A673 (cell line): ENCODE measurements around the gene FTSJ3. TPM values are rescaled to one million over a fixed set of nuclear protein-coding genes. Genes with fewer than 3 reads are reported as not detected.
"Not testable (repeated sequence)": the region's sequence is repeated elsewhere in the genome, so short reads cannot be mapped to it uniquely, and the experiment has no call there.

Experiments used
- Bru-seq: library from RNA; stranded (reverse); fragments of 400-500 nt; gene quantifications from one replicate; lab custom pipeline; 2021; lab: Mats Ljungman, UMichigan
- BruChase-seq, 2 experiments: library from RNA; stranded (reverse); fragments of 400-500 nt; gene quantifications; one replicate each; lab custom pipeline; 2021; lab: Mats Ljungman, UMichigan
- BruUV-seq: library from RNA; stranded (reverse); fragments of 400-500 nt; replicated peaks from 2 replicates; lab custom pipeline; 2021; lab: Mats Ljungman, UMichigan
- CTCF ChIA-PET: fragments of 300-600 bp; sonication (Branson Sonifier 250); formaldehyde crosslinking; loops from one replicate; lab custom pipeline; 2022; ENCODE audit warnings: antibody characterized with exemption; lab: Charles Lee
- POLR2A ChIA-PET: fragments of 300-600 bp; sonication (Branson Sonifier 250); formaldehyde crosslinking; loops from one replicate; lab custom pipeline; 2022; ENCODE audit warnings: antibody characterized with exemption; ENCODE audit not compliant: low non-redundant PET; lab: Charles Lee
- DNase-seq: peaks from one replicate; pipeline ENCODE4 v3.0.0-alpha.2; 2015; ENCODE audit warnings: low spot score
- H3K27ac ChIP-seq: fragments of 200-600 bp; sonication (generic); 2 replicates; pipeline ENCODE4 v1.5.1; 2016; ENCODE audit warnings: mixed run types, low read depth, mild to moderate bottlenecking, mixed read lengths, antibody characterized with exemption, low read length; ENCODE audit not compliant: poor library complexity, severe bottlenecking
- H3K27me3 ChIP-seq: fragments of 200-600 bp; sonication (generic); replicated peaks from 2 replicates; pipeline ENCODE4 v1.6.1; 2017; ENCODE audit warnings: mixed run types, low read depth, mild to moderate bottlenecking, mixed read lengths, antibody characterized with exemption, low read length; ENCODE audit not compliant: insufficient read depth, poor library complexity
- H3K36me3 ChIP-seq: fragments of 200-600 bp; sonication (generic); 2 replicates; pipeline ENCODE4 v1.6.1; 2016; ENCODE audit warnings: mixed run types, mild to moderate bottlenecking, mixed read lengths, antibody characterized with exemption, low read length; ENCODE audit not compliant: insufficient read depth, poor library complexity, severe bottlenecking
- H3K4me1 ChIP-seq: fragments of 200-600 bp; sonication (generic); 2 replicates; pipeline ENCODE4 v1.6.1; 2017; ENCODE audit warnings: mixed run types, mild to moderate bottlenecking, mixed read lengths, antibody characterized with exemption, low read length; ENCODE audit not compliant: insufficient read depth, poor library complexity, severe bottlenecking
- H3K4me3 ChIP-seq: fragments of 200-600 bp; sonication (generic); 2 replicates; pipeline ENCODE4 v1.5.1; 2016; ENCODE audit warnings: low read depth, mixed run types, mild to moderate bottlenecking, mixed read lengths, low read length; ENCODE audit not compliant: poor library complexity, severe bottlenecking
- H3K9me3 ChIP-seq: fragments of 200-600 bp; sonication (generic); 2 replicates; pipeline ENCODE4 v1.6.1; 2016; ENCODE audit warnings: mixed run types, low read depth, mild to moderate bottlenecking, mixed read lengths, antibody characterized with exemption, low read length; ENCODE audit not compliant: poor library complexity, severe bottlenecking
- EZH2 ChIP-seq: fragments of 200-600 bp; sonication (generic); IDR thresholded peaks from 2 replicates; pipeline ENCODE4 v1.6.1; 2017; ENCODE audit warnings: borderline replicate concordance, low read depth, mild to moderate bottlenecking, mixed read lengths, antibody characterized with exemption, low read length; ENCODE audit not compliant: poor library complexity, severe bottlenecking
- intact Hi-C: fragments of 100-400 bp; cut with micrococcal nuclease; formaldehyde crosslinking; loops from one replicate; pipeline ENCODE4 v1.10.0; 2022; ENCODE audit not compliant: unreplicated experiment
- long read RNA-seq: library from polyadenylated mRNA; stranded (forward); transcript quantifications from one replicate; pipeline ENCODE4 v2.0.0, GENCODE V29; 2022
- total RNA-seq: library from RNA; stranded (reverse); gene quantifications from 2 replicates; pipeline ENCODE4 v1.2.3, GENCODE V29; 2021
- TF ChIP-seq, protein P1 (sequence below): fragments of 300-800, 200-600 bp; sonication (generic); conservative IDR thresholded peaks from 2 replicates; pipeline ENCODE4 v1.5.1; 2017; ENCODE audit warnings: low read depth, mild to moderate bottlenecking, antibody characterized with exemption, low read length, moderate library complexity, mixed read lengths

Gene FTSJ3, protein sequence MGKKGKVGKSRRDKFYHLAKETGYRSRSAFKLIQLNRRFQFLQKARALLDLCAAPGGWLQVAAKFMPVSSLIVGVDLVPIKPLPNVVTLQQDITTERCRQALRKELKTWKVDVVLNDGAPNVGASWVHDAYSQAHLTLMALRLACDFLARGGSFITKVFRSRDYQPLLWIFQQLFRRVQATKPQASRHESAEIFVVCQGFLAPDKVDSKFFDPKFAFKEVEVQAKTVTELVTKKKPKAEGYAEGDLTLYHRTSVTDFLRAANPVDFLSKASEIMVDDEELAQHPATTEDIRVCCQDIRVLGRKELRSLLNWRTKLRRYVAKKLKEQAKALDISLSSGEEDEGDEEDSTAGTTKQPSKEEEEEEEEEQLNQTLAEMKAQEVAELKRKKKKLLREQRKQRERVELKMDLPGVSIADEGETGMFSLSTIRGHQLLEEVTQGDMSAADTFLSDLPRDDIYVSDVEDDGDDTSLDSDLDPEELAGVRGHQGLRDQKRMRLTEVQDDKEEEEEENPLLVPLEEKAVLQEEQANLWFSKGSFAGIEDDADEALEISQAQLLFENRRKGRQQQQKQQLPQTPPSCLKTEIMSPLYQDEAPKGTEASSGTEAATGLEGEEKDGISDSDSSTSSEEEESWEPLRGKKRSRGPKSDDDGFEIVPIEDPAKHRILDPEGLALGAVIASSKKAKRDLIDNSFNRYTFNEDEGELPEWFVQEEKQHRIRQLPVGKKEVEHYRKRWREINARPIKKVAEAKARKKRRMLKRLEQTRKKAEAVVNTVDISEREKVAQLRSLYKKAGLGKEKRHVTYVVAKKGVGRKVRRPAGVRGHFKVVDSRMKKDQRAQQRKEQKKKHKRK
- total RNA-seq (81.0 and 90.4 TPM in 2 replicates), Bru-seq, nascent RNA (percentile 81 among the genes with signal in this experiment), BruChase-seq, experiment 1, labeled RNA remaining after a 2-hour chase (percentile 89 among the genes with signal in this experiment), BruChase-seq, experiment 2, labeled RNA remaining after a 6-hour chase (percentile 97 among the genes with signal in this experiment)
- long read RNA-seq, transcript FTSJ3-201 (21 exons, 3,559 nt), result major isoform, 93 of 224 reads
- long read RNA-seq, partial matches to known transcripts, result 121 of 224 reads
- long read RNA-seq, other reads (novel, unspliced or antisense), result 10 of 224 reads

DNA sequence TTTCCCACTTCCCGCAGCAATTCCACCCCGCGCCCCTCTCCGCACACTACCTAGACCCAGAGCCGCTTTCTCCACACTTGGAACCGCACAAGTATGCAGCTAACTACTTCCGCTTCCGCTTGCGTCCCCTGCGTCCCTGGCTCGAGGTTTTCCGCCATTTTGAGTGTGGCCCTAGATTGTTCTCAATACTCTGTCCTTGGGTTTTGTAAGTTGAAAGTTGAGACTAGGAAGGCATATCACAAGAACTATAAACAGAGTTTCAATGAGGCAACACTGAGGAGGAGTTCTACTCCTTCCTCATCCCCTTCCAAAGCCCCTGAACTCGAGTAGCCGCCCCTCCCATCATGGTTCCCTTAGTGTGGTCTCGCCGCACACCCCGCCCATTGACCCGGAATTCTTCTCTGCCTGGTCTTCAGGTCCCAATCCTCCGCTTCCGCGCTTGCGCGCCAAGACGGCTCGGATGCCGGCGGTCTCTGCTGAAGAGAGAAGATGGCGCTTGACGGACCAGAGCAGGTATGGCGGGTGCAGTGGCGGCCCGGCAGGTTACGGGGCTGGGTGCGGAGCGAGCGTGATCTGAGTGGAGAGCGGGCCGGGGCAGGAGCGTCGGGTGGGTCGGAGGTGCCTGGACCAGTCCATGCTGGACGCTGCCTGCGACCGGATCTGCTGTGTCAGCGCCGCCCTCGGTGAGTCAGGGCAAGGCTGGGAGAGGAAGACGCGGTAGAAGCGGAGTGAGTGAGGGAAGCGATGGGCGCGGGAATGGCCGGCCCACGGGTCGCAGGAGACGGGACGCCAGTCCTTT lies at the start of gene FTSJ3, which contains the start of gene PSMC5:
Gene FTSJ3 (minus strand): TSS at position 662 of the 799 bp plus-strand sequence. CDS start 761 bp downstream, outside the sequence.
Gene PSMC5 (plus strand): TSS at position 430 of the 799 bp plus-strand sequence. CDS start 60 bp downstream, at position 490.
- no peak for TF ChIP-seq EZH2
- TF ChIP-seq, protein P1, sequence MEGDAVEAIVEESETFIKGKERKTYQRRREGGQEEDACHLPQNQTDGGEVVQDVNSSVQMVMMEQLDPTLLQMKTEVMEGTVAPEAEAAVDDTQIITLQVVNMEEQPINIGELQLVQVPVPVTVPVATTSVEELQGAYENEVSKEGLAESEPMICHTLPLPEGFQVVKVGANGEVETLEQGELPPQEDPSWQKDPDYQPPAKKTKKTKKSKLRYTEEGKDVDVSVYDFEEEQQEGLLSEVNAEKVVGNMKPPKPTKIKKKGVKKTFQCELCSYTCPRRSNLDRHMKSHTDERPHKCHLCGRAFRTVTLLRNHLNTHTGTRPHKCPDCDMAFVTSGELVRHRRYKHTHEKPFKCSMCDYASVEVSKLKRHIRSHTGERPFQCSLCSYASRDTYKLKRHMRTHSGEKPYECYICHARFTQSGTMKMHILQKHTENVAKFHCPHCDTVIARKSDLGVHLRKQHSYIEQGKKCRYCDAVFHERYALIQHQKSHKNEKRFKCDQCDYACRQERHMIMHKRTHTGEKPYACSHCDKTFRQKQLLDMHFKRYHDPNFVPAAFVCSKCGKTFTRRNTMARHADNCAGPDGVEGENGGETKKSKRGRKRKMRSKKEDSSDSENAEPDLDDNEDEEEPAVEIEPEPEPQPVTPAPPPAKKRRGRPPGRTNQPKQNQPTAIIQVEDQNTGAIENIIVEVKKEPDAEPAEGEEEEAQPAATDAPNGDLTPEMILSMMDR, result peak; percentile 68
- ChIA-PET CTCF (interaction anchor here (0.6 kb wide), 2 partner anchors 16 to 54 kb away, joined by 3 to 5 read pairs; partner anchors contain the start of gene CCDC47), POLR2A (interaction anchor here (0.6 kb wide), 2 partner anchors 9 to 15 kb away, joined by 3 to 4 read pairs; no protein-coding TSS in a partner anchor)
- BruUV-seq, result no TSS peak
- intact Hi-C loops, result loop anchor here (1.0 kb wide), 2 partner anchors 15 to 54 kb away; partner anchors contain the start of genes CCDC47 and SMARCD2
- H3K4me1 ChIP-seq, result peaks cover 12% of the 10 kb centered on the region
- peak within 1 kb of the TSS; percentile 85 for H3K4me3 ChIP-seq
- H3K27ac ChIP-seq, result peak within 1 kb of the TSS; percentile 98
- no peaks in the 10 kb centered on the region for H3K27me3 ChIP-seq
- H3K9me3 ChIP-seq, result no peaks in the 10 kb centered on the region
- H3K36me3 ChIP-seq, result peaks cover 72% of the 10 kb centered on the region
- peak; percentile 97 for DNase-seq

DNA sequence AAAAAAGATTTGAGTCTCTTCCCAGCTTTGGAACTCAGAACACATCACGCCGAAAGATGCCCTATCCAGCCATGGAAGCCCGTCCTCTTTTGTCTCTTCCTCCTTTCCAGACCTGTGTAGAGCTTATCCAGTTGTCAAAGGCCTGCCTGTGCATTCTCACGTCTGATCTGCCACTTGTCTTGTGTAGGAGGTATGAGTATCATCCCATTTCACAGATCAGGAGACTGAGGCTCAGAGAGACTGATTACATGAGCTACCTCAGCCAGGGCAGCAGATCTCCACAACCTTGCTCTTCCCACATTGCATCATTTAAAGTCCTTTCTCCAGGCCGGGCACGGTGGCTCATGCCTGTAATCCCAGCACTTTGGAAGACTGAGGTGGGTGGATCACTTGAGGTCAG lies 47.2 kb upstream of the FTSJ3 start:
- H3K4me3 ChIP-seq, H3K27ac ChIP-seq, intact Hi-C loops, H3K9me3 ChIP-seq, DNase-seq, BruUV-seq, POLR2A ChIA-PET, H3K36me3 ChIP-seq, H3K27me3 ChIP-seq, H3K4me1 ChIP-seq: not testable (repeated sequence)
- CTCF ChIA-PET, result interaction anchor here (0.6 kb wide), 1 partner anchor 8 kb away, joined by 3 read pairs; no protein-coding TSS in a partner anchor

DNA sequence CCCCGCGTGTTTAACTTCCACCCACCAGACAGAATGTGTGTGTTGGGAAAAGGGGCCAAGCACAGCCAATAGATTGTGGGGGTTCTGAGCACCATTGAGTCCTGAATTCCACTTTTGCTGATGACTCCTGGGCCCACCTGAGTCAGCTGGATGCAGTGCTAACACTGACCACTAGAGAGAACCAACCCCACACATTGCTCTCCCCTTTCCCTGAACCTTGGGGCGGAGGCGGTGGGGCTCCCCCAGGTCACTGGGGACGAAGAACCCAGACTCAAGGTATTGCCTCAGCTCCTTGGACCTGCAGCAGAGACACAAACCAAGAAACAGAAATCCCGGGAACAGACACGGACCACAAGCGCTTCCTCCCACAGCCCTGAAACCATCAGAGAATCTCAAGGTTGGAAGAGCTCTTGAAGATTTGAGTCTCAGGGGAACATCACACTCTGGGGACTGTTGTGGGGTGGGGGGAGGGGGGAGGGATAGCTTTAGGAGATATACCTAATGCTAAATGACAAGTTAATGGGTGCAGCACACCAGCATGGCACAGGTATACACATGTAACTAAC lies 46.7 kb upstream of the FTSJ3 start:
- H3K36me3 ChIP-seq, H3K9me3 ChIP-seq, intact Hi-C loops, H3K27me3 ChIP-seq, DNase-seq, H3K4me1 ChIP-seq, H3K27ac ChIP-seq, POLR2A ChIA-PET, BruUV-seq, H3K4me3 ChIP-seq: not testable (repeated sequence)
- CTCF ChIA-PET, result interaction anchor here (0.6 kb wide), 1 partner anchor 8 kb away, joined by 3 read pairs; no protein-coding TSS in a partner anchor

DNA sequence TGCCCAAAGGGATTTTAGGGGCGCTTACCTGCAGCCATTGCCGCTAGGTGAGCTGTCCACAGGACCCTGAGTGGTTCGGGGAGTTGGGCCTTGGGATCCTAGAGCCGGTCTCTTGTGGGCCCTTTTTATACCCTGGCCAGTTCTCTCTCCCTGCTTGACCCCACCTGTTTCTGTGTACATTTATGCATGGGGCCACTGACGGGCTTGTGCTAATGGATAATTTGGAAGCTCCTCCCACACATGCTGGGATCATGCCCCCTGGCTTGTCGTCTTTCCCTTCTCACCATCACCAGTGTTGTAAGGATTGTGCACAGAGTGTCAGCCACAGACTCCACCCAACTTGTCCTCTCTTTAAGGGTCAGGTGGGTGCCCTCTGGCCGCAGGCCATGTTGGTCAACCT lies 46.1 kb upstream of the FTSJ3 start, which contains the start of gene CSH2:
Gene CSH2 (minus strand): TSS at position 101 of the 400 bp plus-strand sequence. CDS start 63 bp downstream, at position 38.
- H3K27ac ChIP-seq, H3K36me3 ChIP-seq, H3K4me3 ChIP-seq, H3K27me3 ChIP-seq, DNase-seq, H3K9me3 ChIP-seq, BruUV-seq, CTCF ChIA-PET, intact Hi-C loops, H3K4me1 ChIP-seq, POLR2A ChIA-PET: not testable (repeated sequence)

DNA sequence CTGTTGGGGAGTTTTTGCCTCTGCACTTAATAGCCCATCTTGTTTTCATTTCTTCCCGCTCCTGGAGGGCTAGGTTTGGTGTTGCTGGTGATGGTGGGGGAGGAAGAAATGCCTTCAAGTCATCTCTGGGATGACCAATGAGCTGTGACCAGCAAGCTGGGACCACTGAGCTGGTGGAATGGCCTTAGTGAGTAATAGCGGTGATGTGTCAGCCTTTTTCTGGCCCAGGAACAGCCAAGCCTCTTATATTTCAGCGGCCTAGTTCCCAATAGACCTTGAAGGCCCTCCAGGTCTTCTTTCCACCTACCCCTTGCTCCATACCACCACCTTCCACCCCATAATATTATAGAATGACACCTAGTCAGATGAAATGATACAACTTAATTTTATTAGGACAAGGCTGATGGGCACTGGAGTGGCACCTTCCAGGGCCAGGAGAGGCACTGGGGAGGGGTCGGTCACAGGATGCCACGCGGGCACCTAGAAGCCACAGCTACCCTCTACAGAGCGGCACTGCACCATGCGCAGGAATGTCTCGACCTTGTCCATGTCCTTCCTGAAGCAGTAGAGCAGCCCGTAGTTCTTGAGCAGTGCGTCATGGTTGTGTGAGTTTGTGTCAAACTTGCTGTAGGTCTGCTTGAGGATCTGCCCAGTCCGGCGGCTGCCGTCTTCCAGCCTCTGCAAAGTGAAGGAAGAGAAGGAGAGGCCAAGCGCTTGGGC lies 44.3 kb upstream of the FTSJ3 start:
- H3K36me3 ChIP-seq, POLR2A ChIA-PET, H3K27ac ChIP-seq, H3K4me3 ChIP-seq, CTCF ChIA-PET, H3K4me1 ChIP-seq, H3K9me3 ChIP-seq, BruUV-seq, intact Hi-C loops, DNase-seq, H3K27me3 ChIP-seq: not testable (repeated sequence)
